HG03460 (cell line): Measurements from ENCODE around the gene SEC61B.
A peak's percentile ranks its signal among the peaks of the same experiment; 100 is the strongest.
"Not testable (repeated sequence)": the region's sequence is repeated elsewhere in the genome, so short reads cannot be mapped to it uniquely, and the experiment has no call there.

Source experiments
- ATAC-seq: cut with Tn5 transposase; IDR thresholded peaks from one replicate; pipeline ENCODE4 v1.9.1; 2021; ENCODE audit not compliant: unreplicated experiment

Gene SEC61B

DNA sequence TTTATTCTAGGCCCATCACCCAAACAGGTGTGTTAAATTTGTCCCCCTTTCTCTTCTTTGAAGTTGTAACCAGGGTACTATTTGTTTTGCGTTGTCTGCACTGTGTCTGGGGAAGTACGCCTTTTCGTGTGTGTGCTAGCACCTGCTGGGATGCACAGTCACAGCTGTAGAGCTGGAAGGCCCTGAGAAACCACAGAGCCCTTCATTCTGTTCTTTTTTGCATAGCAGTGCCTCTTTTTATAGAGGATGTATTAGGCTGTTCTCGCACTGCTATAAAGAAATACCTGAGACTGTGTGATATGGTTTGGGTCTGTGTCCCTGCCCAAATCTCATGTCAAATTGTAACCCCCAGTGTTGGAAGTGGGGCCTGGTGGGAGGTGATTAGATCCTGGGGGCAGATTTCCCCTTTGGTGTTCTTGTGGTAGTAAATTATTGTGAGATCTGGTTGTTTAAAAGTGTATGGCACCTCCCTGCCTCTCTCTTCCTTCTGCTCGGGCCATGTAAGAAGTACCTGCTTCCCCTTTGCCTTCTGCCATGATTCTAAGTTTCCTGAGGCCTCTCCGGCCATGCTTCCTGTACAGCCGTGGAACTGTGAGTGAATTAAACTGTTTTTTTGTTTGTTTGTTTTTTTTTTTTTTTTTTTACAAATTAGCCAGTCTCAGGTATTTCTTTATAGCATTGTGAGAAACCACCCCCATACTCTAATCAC is 14.0 kb downstream of the SEC61B start:
- ATAC-seq, result peak; percentile 94

DNA sequence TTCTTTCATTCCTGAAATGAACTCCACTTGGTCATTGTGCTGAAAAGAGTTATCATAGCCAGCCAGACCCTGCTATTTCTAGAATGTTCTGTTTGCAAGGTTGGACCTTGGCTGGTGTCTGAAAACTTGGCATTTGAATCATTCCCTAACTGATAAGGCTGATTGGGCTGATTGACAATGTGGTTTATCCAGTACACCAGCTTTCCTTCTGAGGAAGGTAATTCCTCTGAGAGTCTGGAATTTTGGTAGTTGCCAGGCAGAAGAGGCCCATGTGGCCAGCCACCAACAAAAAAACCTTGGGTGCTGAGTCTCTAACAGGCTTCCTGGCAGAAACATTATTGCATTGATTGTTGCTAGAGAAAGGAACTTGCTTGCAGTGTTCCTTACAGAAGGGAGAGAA is 15.3 kb downstream of the SEC61B start:
- ATAC-seq, result no peak

DNA sequence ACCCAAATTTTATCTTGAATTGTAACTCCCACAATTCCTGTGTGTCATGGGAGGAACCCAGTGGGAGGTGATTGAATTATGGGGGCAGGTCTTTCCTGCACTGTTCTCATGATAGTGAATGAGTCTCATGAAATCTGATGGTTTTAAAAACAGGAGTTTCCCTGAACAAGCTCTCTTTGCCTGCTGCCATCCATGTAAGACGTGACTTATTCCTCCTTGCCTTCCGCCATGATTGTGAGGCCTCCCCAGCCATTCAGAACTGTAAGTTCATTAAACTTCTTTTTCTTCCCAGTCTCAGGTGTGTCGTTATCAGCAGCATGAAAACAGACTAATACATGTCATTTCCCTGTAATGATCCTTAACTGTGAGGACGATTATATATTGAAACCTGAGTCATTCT is 15.8 kb downstream of the SEC61B start:
- ATAC-seq, result not testable (repeated sequence)

DNA sequence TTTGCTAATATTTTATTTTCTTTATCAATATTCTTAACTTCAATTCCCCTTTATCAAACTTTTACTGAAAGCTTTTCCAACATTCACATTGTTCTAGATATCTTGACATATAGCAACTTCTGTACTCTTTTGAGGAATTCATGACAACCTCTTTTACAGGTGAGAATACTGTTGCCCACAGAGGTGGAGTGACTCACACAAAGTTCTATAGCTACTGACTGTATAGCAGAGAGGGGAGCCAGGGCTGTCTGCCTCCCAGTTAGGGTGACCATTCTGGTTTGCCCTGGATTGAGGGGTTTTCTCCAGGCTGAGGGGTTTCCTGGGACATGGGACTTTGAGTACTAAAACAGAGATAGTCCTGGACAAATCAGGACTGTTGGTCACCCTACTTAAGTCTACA is 16.2 kb downstream of the SEC61B start:
- ATAC-seq, result no peak

DNA sequence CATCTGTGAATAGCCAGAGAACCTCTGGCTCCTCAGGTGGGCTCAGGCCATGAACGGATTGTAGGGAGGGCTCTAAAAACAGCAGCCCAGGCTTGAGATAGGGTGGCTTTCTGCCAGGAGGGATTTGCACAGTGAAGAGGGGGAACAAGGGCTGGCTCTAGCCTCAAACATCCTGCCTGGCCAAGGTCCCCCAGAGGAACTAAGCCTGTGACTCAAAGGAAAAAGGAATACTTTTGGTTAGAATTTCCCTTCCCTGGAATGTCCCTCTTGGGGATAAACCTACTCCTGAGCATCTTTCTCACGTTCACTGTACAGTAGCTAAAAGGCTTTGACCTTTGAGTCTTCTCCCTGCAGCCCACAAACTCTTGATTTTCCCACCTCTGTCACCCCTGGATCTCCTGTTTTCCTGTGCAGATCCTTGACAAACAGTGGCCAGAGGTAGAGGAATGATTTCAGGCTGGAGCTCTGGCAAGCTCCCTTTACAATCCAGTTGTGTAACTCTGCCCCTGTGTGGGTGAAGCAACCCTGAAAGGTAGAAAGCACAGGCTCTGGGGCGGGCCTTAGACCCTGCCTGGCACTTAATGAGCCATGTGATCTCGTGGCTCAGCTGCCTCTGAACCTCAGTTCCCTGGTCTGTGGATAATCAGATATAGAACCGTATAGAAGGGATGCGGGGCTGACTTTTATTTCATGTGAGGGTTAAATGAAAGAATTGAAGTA is 17.4 kb downstream of the SEC61B start:
- ATAC-seq, result no peak

DNA sequence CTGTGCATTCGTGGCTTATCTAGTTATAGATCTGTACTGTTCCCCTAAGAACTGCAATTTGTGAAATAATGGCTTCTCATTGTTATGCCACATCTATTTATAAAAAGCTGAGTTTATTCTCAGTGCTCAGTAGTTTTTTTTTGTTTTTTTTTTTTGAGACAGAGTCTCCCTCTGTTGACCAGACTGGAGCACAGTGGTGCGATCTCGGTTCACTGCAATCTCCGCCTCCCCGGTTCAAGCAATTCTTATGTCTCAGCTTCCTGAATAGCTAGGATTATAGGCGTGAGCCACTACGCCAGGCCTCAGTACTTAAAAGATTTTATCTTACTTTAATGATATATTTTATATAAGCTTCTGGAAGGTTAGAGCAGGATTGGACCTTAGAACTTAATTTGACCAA is 19.0 kb downstream of the SEC61B start:
- ATAC-seq, result no peak

DNA sequence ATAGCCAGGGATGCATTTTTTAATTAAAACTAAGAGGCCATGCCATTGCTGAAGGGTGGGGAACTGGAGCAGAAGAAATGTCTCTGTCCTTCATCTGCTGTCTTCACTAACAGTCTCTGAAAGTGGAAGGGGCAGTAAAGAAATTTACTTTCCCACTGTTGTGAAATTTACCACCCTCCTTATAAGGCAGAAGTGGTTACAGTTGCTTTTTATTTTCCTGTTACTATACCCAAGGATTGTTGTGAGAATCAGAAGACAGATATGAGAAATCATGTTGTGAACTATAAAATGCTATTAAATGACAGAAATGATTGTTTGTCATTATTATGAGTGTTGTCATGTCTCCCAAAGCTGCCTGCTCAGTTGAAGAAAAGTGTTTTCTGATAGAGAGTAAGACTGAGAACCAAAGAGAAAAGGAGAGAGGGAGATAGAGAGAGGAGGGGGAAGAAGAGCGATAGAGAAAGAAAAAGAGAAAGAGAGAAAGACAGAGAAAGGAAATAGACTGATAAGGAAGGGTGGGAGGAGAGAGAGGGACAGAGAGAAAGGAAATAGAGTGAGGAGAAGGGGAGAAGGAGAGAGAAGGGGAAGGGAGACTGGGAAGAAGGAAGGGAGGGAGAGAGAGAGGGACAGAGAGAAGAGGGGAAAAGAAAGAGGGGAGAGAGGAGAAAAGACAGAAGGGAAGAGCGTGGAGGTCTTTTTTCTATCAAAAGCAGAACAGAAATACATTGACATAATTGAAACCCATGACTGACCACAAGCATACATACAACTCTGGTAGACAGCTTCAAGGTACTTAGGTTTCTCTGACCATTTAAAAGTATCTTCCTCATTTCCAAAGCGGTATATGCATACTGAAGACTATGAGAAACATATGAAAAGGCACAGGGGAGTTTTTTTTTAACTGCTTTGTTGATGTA is 22.5 kb downstream of the SEC61B start:
- peak; percentile 91 for ATAC-seq

DNA sequence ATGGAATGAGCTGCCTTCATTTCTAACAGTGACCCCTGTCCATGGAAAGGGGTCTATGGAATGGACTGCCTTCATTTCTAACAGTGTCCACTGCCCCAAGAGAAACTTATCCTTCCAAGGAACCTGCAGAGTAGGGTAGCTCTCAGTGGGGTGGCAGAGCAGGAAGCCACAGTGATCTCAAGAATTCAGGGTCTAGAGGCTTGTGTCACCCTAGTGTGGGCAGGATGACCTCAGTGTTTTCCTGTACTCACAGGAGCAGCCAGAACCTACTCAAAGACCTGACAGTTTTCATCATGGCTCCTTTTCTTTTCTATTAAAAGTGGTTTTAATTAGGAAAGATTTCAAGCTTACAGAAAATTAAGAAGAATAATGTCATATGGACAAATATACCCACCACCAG is 27.5 kb downstream of the SEC61B start:
- ATAC-seq, result no peak

DNA sequence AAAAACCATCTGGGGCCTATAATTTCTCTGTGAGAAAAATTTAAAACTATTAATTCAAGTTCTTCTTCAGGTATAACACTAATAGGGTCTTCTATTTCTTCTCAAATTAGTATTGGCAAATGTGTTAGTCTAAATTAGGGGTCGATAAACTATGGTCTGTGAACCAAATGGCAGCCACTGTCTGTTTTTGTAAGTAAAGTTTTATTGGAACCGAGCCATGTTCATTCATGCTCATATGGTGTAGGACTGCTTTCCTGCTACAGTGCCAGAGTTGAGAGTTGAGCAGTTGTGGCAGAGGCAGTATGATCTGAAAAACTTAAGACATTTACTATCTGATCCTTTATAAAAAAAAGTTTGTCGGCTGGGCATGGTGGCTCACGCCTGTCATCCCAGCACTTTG is 29.1 kb downstream of the SEC61B start:
- no peak for ATAC-seq

DNA sequence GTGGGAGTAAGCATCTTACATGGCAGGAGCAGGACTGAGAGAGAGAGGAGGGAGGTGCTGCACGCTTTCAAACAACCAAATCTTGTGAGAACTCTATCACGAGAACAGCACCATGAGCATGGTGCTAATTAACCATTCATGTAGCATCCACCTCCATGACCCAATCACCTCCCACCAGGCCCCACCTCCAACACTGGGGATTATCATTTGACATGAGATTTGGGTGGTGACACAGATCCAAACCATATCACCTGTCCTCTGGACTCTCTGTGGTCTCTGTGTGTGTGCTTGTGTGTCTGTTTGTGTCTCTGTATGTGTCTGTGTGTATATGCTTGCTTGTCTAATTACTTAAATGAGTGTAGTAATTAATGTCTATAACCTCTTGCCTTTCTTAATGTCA is 31.1 kb downstream of the SEC61B start:
- peak; percentile 45 for ATAC-seq

DNA sequence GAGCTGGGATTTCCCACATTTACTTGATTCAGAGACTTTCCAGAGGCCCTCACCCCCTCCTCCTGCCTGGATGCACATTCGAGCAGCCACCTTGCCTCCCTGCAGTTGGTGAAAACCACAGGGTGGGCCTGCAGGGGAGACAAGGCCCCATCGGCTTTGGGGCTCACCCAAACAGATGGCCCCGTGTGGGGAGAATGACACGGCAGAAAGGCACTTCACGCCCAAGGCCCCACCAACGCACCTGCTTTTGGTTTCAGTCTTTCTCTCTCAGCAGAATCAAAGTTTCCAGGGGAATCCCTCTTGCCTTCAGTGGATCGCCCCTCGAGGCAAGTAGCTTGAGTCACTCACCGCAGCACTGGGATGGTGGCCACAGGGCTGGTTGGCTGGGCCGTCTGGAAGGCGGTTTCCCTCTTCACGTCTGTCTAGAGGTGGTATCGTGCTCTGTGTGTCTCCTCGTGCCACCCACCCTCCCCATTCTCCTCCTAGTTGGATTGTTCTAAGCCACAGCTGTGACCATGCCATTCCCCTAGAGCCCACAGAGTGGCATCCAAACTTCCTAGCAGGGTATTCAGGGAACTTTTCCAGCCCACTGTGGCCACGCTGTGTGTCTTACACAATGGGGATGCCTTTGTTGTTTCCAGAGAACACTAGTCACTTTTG is 31.8 kb downstream of the SEC61B start:
- ATAC-seq, result peak; percentile 87

DNA sequence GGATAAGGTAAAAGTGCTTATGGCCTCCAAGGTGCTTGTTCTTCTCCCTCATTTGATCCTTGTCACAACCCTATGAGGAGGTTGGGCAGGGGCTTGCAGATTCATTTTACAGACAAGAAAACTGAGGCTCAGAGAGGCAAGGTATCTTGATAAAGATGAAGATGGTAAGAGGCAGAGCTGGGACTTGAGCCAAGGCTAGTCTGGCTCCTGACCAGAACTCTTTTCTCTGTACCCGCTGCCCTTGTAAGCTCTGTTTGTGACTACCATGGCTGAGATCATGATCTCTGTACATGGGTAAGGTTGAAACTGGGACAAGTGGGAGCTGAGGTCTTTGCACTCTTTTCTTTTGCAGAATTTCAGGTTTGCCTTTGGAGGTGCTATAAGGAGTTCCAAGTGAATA is 33.6 kb downstream of the SEC61B start:
- no peak for ATAC-seq

DNA sequence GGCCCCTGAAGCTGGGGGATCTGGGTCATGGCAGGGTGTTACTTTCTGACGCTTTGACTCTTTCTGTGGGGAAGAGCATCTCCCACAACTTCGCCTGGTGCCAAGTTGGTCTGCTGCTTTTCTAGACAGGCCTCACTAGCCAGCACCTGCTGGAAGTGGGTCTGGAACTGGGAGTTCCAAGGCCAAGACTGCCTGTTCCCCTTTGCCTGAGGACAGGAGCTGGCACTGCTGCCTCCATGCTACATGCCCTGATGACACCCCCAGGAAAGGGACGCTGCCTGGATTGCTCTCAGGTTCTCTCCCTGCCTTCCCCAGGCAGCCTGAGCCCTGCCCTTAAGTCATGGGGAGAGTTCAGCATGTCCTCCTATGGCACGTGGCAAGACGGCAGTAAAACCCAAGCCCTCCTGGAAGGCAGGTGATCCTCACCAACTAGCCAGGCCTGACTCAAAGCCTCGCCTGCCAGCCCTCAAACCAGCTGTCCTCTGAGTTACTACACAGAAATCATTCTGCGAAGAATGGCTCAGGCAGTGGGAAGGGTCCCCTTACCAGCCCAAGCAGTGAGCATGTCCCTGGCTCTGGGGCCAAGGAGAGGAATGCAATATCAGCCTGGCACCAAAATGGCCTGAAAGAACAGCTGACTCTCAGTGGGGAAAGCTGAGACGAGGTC is 35.8 kb downstream of the SEC61B start:
- ATAC-seq, result no peak

DNA sequence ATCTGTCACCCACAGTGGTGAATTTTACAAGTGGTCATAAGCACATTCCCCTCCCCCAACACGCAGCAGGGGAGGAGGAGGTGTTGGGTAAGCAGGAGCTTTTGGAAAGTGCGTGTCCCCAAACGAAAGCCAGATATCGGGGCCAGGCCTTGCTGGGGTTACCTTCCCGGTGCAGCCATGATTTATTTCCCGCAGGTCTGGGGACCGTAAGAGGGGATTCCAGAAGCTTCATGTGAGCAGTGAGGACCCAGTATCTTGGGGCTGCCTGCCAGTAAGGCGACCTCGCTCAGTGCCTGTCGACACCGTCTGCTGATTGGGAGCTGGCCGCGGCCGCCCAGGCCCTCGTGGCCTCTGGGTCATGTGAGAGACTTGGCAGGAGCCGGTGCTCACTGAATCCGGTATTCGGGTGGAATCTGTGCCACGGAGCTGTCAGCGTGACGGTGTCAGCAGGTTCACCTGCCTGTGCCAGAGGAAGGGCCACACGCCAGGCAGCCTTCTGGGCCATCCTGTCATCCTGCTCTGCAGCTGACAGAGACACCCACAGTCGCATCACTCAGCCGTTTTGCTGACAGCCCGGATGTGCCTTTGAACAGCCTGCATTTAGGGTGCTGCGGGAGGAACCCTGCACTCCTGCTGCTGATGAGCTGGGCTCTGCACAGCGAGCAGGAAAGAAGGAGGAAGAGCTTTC is 37.3 kb downstream of the SEC61B start:
- peak; percentile 68 for ATAC-seq

DNA sequence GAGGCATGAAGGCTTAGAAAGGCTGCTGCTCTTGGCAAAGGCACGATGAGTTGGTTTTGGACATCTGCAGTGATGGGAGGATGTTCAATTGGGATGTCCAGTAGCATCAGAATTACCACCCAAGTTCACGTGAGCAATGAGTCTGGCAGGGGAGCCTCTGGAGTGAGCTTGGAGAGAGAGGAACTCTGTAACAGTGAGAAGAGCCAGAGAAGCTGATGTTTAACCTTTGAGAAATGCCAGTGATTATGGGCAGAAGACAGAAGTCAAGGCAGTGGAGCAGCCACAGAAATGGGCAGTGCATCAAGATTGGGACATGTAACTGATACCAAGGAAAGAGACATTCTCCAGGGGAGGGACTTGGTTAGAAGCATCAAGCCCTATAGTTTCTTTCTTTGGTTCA is 39.8 kb downstream of the SEC61B start:
- ATAC-seq, result no peak

DNA sequence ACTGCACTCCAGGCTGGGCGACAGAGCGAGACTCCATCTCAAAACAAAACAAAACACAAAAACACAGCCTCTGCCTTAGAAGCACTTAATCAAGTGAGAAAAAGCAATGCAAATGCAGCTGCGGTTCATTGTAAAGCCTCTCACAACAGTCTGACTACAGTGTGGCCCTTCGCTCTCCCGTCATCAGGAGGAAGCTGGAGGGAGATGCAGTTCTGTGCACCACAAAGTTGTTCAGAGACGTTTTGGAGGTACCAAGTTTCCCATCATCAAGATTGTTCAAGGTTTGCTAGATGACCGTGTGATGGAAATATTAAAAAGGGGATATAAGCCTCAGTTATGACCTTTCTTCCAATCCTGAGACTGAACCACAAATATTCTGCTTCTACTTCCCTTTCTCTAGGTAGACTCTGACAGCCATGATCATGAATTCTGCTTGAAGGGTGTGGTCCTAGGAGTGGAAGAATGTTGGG is 40.9 kb downstream of the SEC61B start:
- peak; percentile 36 for ATAC-seq

DNA sequence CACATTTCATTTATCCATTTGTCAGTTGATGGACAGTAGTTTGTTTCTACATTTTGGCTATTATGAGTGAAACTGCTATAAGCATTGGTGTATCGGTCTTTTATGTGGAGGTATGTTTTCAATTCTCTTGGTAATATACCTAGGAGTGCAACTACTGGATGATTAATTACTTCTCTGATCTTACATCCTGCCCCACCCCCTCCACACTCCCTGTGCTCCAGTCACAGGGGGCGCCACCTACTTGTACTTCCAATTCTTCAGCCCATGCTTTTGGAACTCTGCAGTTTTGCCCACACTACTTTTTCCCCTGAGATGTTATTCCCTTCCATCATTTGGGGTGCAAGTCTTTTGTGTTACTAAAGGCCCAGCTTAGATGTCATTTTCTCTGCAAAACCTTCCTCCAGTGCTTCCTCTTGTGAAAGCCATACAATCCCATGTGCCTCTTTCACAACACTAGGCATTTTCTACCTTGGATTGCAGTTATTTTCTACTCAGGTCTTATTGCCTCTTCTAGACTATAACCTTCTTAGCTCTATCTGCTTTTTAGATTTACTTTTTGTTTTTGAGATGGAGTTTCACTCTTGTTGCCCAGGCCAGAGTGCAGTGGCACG is 42.1 kb downstream of the SEC61B start:
- no peak for ATAC-seq

DNA sequence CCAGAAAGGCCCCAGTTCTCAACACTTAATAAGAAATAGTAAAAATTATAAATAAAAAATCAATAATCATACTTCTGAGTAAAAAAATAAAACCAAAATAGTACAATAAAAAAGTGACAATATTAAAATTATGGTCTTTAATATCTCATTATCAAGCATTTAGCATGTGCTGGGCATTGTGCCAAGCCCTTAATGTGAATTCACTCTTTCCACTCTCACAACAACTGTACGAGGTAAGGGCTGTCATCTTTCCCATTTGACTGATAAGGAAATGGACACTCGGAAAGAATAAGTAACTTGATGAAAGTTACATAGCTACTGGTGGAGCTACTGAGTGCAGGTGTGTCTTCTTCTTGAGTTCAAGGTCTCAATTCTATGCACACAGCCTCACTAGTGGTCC is 43.6 kb downstream of the SEC61B start:
- no peak for ATAC-seq

DNA sequence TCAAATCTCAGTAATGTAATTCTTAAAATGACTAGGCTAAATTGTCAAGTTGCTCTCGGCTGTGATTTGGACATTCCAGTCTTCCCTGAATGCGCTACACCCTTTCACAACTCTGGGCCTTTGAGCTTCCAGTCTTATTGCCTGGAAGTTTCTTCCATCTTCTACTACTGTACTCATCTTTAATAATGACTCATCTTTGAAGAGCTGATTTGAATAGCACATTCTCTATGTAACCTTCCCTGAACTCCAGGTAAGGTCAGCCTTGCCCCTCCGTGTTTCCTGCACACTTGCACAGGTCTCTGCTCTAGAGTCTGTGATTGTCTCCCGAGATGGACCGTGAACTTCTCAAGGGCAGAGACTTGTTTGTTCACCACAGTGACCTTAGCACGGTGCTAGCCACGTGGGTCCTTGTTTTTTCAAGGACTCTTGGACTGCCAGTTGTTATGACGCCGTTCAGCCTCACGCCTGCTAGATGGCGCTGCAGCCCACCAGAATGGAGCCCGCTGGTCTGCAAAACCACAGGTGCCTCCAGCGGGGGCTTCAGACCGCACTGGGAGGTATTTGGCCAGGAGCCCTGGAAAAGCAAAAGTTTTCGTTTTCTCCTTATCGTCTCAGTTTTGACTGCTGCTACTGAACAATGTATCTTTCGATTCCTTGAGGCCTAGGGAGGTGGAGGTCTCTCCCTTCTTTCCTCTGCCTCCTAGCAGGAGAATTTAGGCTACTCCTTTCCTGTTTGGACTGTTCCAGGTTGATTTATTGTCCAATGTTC is 44.4 kb downstream of the SEC61B start:
- ATAC-seq, result peak; percentile 62
